Ishikawa (cell line): ENCODE results near the gene GPR39.

Experiments used
- CEBPB ChIP-seq: IDR thresholded peaks from 2 replicates; pipeline ENCODE4 v1.6.1; 2012
- CREB1 ChIP-seq: IDR thresholded peaks from 2 replicates; pipeline ENCODE4 v1.6.1; 2012; ENCODE audit warnings: low read depth
- EGR1 ChIP-seq: IDR thresholded peaks from 2 replicates; pipeline ENCODE4 v1.6.1; 2012
- EP300 ChIP-seq: IDR thresholded peaks from 2 replicates; pipeline ENCODE4 v1.6.1; 2012; ENCODE audit warnings: borderline replicate concordance
- FOXM1 ChIP-seq: IDR thresholded peaks from 2 replicates; pipeline ENCODE4 v1.6.1; 2012; ENCODE audit warnings: low read depth, borderline replicate concordance
- TAF1 ChIP-seq: IDR thresholded peaks from 2 replicates; pipeline ENCODE4 v1.6.1; 2012; ENCODE audit warnings: low read depth, mild to moderate bottlenecking
- TCF12 ChIP-seq: IDR thresholded peaks from 2 replicates; pipeline ENCODE4 v1.6.1; 2012; ENCODE audit warnings: low read depth
- TEAD4 ChIP-seq: IDR thresholded peaks from 2 replicates; pipeline ENCODE4 v1.6.1; 2012
- TF ChIP-seq, protein P1 (sequence below): IDR thresholded peaks from 2 replicates; pipeline ENCODE4 v1.6.1; 2012; ENCODE audit warnings: low read depth, mild to moderate bottlenecking

- no peak for TF ChIP-seq EGR1
- TF ChIP-seq TAF1: no peak
- TF ChIP-seq CREB1: no peak
- no peak for TF ChIP-seq TEAD4
- TF ChIP-seq TCF12: no peak
- TF ChIP-seq, protein P1, sequence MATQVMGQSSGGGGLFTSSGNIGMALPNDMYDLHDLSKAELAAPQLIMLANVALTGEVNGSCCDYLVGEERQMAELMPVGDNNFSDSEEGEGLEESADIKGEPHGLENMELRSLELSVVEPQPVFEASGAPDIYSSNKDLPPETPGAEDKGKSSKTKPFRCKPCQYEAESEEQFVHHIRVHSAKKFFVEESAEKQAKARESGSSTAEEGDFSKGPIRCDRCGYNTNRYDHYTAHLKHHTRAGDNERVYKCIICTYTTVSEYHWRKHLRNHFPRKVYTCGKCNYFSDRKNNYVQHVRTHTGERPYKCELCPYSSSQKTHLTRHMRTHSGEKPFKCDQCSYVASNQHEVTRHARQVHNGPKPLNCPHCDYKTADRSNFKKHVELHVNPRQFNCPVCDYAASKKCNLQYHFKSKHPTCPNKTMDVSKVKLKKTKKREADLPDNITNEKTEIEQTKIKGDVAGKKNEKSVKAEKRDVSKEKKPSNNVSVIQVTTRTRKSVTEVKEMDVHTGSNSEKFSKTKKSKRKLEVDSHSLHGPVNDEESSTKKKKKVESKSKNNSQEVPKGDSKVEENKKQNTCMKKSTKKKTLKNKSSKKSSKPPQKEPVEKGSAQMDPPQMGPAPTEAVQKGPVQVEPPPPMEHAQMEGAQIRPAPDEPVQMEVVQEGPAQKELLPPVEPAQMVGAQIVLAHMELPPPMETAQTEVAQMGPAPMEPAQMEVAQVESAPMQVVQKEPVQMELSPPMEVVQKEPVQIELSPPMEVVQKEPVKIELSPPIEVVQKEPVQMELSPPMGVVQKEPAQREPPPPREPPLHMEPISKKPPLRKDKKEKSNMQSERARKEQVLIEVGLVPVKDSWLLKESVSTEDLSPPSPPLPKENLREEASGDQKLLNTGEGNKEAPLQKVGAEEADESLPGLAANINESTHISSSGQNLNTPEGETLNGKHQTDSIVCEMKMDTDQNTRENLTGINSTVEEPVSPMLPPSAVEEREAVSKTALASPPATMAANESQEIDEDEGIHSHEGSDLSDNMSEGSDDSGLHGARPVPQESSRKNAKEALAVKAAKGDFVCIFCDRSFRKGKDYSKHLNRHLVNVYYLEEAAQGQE: no peak
- no peak for TF ChIP-seq FOXM1
- TF ChIP-seq EP300: no peak
- no peak for TF ChIP-seq CEBPB
Measured at GRCh38 chr2:132542953-132543569, 126.5 kb downstream of the GPR39 start.
